GM21390 (cell line): Measurements from ENCODE around the gene ZNF627.
"Not testable (repeated sequence)": the region's sequence is repeated elsewhere in the genome, so short reads cannot be mapped to it uniquely, and the experiment has no call there.

Experiments
- ATAC-seq: cut with Tn5 transposase; IDR thresholded peaks from one replicate; pipeline ENCODE4 v1.9.1; 2021; ENCODE audit not compliant: unreplicated experiment

Gene ZNF627

GRCh38 chr19:11574689-11575088, 22.6 kb upstream of the ZNF627 start:
- ATAC-seq, result no peak

DNA sequence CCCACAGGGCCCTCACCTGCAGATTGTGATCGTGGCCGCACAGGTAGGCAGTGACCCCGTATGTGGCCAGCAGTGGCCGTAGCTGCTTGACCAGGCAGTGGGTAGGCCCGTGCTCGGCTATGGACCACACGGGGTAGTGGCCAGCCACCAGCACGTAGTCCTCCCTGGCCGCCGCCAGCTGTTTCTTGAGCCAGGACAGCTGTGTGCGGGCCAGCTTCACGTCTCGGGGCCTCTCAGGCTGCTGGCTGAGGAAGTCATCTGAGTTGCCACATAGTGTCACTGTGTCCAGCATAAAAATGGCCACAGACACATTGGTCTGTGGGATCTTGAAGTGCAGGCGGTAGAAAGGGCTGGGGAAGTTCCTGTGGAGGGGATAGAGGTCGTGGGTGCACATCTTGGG, 21.1 kb upstream of the ZNF627 start:
- no peak for ATAC-seq

- no peak for ATAC-seq
Observed at GRCh38 chr19:11577451-11578257, 19.6 kb upstream of the ZNF627 start, which contains the start of gene ACP5. TSS of gene ACP5 (minus strand) at chr19:11577645. CDS start at chr19:11577317, 328 bp downstream.

DNA sequence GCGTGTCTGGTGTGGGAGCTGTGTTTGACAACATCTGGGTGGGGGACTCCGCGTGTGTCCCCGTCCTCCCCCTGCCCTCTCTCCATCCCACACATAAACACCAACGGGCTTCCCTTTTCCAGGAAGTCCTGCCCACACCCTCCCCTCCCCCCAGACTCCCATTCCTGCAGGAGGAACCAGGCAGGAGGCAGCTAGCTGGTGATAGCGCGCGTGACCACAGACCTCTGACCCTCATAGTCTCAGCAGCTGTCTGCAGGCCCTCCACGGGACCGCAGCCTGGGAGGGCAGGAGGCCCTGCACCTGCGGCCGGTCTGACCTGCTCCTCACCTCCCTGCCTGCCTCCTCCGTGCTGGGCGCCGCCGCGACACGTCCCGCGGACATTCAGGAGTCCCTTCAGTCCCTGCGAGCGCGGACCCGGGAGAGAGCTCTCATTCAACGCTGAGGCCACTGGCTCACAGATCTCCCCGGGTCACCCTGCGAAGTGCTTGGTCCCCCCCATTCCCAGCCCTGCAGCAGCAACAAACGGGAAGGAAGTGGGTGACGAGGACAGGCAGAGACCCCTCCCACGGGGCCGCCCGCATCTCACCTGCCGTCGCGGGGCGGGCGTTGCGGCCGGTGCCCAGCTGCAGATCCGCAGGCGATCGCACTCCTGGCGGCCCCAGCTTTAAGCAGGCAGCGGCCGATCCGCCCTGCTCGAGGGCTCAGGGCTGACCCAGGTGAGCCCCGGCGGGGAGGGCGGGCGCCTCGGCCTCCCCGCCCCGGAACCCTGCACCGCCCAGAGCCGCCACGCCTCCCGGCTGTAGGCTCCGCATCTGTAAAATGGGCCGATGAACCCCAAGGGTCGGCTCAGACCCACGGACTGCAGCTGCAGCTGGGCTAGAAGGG, 18.8 kb upstream of the ZNF627 start:
- ATAC-seq, result no peak

DNA sequence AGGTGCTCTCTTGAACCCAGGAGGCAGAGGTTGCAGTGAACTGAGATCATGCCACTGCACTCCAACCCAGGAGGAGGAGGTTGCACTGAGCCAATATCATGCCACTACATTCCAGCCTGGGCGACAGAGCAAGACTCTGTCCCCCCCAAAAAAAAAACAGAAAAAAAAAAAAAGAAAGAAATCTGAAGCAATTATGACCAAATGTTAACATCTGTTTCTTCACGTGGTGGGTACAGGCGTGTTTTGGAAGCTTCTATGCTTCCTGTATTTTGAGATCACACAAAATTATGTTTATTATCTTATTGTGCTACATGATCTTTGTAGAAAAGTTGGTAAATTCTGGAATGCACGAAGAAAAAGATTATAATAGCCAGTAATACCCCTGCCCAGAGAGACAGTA, 17.2 kb upstream of the ZNF627 start:
- no peak for ATAC-seq

- peak; percentile 68 for ATAC-seq
Observed at GRCh38 chr19:11581740-11582139, 15.5 kb upstream of the ZNF627 start.

- ATAC-seq, result no peak
Observed at GRCh38 chr19:11586331-11586730, 11.0 kb upstream of the ZNF627 start.

DNA sequence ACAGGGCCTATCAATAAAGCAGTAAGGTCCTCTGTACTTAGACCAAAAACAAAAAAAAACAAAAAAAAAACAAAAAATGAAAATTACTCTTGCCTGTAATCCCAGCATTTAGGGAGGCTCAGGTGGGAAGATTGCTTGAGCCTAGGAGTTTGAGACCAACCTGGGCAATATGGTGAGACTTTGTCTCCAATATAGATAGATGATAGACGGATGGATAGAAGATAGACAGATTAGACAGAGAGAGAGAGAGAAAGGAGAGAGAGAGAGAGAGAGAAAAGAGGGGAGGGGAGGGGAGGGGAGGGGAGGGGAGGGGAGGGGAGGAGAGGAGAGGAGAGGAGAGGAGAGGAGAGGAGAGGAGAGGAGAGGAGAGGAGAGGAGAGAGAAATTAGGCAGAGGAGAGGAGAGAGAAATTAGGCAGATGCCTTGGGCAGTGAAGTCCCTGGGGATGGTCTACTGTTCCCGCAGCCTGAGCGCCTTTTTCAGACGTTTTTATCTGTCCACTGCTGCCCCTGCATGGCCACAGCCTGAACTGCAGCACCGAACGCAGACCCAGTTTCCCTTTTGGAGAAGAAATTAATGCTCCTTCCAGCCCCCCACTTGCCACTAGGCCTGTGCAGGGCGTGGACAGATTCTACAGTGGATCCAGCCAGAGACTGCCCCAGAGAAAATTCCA, 9.8 kb upstream of the ZNF627 start:
- no peak for ATAC-seq

GRCh38 chr19:11587975-11588631, 9.2 kb upstream of the ZNF627 start:
- no peak for ATAC-seq

DNA sequence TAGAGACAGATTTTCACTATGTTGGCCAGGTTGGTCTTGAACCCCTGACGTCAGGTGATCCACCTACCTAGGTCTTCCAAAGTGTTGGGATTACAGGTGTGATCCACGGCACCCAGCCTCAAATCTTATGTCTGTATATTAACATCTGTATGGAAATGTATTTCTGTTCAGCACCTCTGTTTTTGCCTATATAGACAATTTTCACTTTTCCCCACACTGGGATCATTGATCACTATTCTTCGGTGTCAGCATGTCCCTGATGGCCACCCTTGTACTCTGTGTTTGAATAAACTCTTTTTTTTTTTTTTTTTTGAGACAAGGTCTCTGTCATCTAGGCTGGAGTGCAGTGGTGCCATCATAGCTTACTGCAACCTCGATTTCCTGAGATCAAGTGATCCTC, 3.2 kb upstream of the ZNF627 start:
- no peak for ATAC-seq

DNA sequence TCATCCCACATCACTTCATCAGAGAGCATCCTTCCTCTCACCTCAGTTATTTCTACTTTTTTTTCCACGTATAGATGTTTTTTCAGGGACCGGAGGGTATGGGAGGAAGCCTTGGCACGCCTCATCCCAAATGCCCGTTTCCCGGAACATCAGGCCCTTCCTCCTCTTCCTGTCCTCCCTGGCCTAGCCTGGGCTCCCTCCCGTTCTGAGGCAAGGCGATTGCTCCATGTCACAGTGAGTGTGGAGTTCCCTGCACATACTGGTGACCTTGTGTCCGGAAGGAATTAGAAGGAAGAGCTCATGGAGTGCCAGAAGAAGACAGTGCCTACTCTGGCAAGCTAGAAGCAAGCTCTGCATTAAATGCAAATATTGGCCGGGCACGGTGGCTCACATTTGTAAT, 1.1 kb upstream of the ZNF627 start:
- ATAC-seq, result no peak

GRCh38 chr19:11598103-11598483, 810 bp downstream of the ZNF627 start:
- ATAC-seq, result no peak

DNA sequence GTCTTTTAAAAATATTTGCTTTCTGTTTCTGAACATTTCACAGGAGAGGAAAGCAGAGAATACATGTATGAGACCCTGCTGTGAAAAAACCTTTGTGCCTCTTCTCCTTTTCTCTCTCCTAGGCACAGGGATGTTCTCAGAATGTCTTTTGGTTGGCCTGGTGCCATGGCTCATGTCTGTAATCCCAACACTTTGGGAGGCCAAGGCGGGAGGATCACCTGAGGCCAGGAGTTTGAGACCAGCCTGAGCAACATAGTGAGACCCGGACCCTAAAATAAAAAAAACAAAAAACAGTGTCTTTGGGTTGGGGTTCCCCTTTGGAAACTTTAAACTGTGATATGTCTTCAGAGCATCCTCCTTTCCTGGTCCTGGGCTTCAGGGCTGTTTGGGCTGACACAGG, 1.5 kb downstream of the ZNF627 start:
- no peak for ATAC-seq

DNA sequence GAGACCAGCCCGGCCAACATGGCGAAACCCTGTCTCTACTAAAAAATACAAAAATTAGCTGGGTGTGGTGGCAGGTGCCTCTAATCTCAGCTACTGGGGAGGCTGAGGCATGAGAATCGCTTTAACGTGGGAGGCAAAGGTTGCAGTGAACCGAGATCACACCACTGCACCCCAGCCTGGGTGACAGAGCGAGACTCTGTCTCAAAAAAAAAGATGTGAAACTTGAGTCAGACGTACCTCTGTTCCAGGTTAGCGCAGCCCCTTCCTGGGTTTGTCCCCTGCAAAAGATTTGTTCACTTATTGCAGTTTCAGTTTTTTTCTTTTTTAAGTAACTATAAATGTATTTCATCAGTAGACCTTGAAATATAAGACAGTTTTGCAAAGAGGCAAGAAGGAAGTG, 2.4 kb downstream of the ZNF627 start:
- ATAC-seq, result not testable (repeated sequence)

- no peak for ATAC-seq
Observed at GRCh38 chr19:11606484-11606883, 9.2 kb downstream of the ZNF627 start.

GRCh38 chr19:11611730-11612129, 14.4 kb downstream of the ZNF627 start:
- no peak for ATAC-seq

GRCh38 chr19:11612816-11613511, 15.7 kb downstream of the ZNF627 start:
- ATAC-seq, result no peak

DNA sequence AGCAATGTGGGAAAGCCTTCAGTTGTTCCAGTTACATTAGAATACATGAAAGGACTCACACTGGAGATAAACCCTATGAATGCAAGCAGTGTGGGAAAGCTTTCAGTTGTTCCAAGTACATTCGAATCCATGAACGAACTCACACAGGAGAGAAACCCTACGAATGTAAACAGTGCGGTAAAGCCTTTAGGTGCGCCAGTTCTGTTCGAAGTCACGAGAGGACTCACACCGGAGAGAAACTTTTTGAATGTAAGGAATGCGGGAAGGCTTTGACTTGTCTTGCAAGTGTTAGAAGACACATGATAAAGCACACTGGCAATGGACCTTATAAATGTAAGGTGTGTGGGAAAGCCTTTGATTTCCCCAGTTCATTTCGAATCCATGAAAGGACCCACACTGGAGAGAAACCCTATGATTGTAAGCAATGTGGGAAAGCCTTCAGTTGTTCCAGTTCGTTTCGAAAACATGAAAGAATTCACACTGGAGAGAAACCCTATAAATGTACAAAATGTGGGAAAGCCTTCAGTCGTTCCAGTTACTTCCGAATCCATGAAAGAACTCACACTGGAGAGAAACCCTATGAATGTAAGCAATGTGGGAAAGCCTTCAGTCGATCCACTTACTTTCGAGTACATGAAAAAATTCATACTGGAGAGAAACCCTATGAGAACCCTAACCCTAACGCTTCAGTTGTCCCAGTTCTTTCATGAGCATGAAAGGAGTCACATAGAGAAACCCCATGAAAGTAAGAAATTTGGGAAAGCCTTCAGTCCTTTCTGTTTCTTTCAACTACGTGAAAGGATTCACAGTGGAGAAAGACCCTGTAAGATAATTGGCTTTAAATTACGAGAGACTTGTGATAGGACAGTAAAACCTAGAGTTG, 20.1 kb downstream of the ZNF627 start:
- ATAC-seq, result no peak

GRCh38 chr19:11620553-11620952, 23.3 kb downstream of the ZNF627 start:
- ATAC-seq, result no peak
